ELF-1 (cell line): ENCODE results near the gene PRDM15.

Experiments used
- DNase-seq: peaks from one replicate; pipeline ENCODE4 v3.0.0-alpha.2; 2016; ENCODE audit warnings: low read depth, low spot score

Gene PRDM15

DNA sequence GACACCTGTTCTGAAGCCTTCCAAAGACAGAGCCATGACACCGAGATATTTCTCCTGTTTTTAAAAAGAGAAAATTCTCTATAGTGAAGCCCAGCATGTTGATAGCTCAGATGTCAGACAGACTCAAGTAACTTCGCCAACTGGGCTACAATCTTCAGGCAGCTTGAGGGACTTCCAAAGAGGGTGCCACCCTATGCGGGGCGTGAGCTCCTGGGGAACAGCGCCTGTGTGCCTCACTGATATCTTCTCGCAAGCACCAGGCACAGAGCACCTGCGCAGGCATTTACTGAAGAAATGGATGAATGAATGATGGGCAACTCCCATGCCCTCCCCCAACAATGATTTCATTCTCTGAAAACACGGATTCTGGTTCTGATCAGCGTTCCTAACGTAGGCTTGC, 129.9 kb downstream of the PRDM15 start:
- no peak for DNase-seq
